Cortex of kidney (tissue), 1 donor: ENCODE measurements around the gene ART5.
"Not testable (repeated sequence)": the region's sequence is repeated elsewhere in the genome, so short reads cannot be mapped to it uniquely, and the experiment has no call there.

ENCODE experiments used
- DNase-seq: peaks from one replicate; lab custom pipeline; 2025; lab: John Stamatoyannopoulos, UW

The ART5 gene

GRCh38 chr11:3658252-3658651 lies 16.5 kb upstream of the ART5 start:
- no peak for DNase-seq

GRCh38 chr11:3657331-3657730 lies 15.5 kb upstream of the ART5 start:
- not testable (repeated sequence) for DNase-seq

GRCh38 chr11:3655547-3655946 lies 13.8 kb upstream of the ART5 start:
- DNase-seq = no peak

GRCh38 chr11:3652514-3652913 lies 10.7 kb upstream of the ART5 start:
- not testable (repeated sequence) for DNase-seq

GRCh38 chr11:3649374-3649773 lies 7.6 kb upstream of the ART5 start:
- not testable (repeated sequence) for DNase-seq

GRCh38 chr11:3648843-3649242 lies 7.1 kb upstream of the ART5 start:
- DNase-seq = not testable (repeated sequence)

GRCh38 chr11:3645552-3645951 lies 3.8 kb upstream of the ART5 start:
- no peak for DNase-seq

- DNase-seq = no peak
Observed at GRCh38 chr11:3644817-3645235, 3.0 kb upstream of the ART5 start, which contains the start of gene ART1. Gene ART1, plus strand, starts transcription at chr11:3645128. Its CDS starts 14,086 bp downstream, at chr11:3659214.

GRCh38 chr11:3643102-3643546 lies 1.3 kb upstream of the ART5 start:
- DNase-seq = not testable (repeated sequence)

GRCh38 chr11:3642071-3642951 lies 519 bp upstream of the ART5 start:
- DNase-seq = peak; percentile 21

GRCh38 chr11:3641191-3641590 lies 601 bp downstream of the ART5 start:
- DNase-seq = no peak

- no peak for DNase-seq
Observed at GRCh38 chr11:3639841-3640240, 2.0 kb downstream of the ART5 start.

GRCh38 chr11:3638513-3638912 lies 3.3 kb downstream of the ART5 start:
- DNase-seq = no peak

GRCh38 chr11:3637201-3637600 lies 4.6 kb downstream of the ART5 start:
- no peak for DNase-seq

- no peak for DNase-seq
Observed at GRCh38 chr11:3635641-3636375, 6.0 kb downstream of the ART5 start.

- DNase-seq = no peak
Observed at GRCh38 chr11:3632070-3632660, 9.6 kb downstream of the ART5 start.

- no peak for DNase-seq
Observed at GRCh38 chr11:3631331-3631730, 10.5 kb downstream of the ART5 start.

GRCh38 chr11:3627291-3627690 lies 14.5 kb downstream of the ART5 start:
- DNase-seq = no peak

- DNase-seq = no peak
Observed at GRCh38 chr11:3626250-3626960, 15.4 kb downstream of the ART5 start.

- DNase-seq = no peak
Observed at GRCh38 chr11:3623767-3624458, 17.9 kb downstream of the ART5 start.

- DNase-seq = no peak
Observed at GRCh38 chr11:3623121-3623520, 18.7 kb downstream of the ART5 start.
